Activated CD8-positive, alpha-beta memory T cell treated with anti-CD3 and anti-CD28 coated beads, Interleukin-2, amount 50 U/mL, for 4 hours (primary cell): ENCODE data around the gene DPP4.
"Not testable (repeated sequence)": the region's sequence is repeated elsewhere in the genome, so short reads cannot be mapped to it uniquely, and the experiment has no call there.

Source experiments
- DNase-seq: peaks from one replicate; pipeline ENCODE4 v3.0.0-alpha.2; 2020

Gene DPP4

GRCh38 chr2:161983866-161984265 is 90.1 kb downstream of the DPP4 start:
- DNase-seq, result no peak

- no peak for DNase-seq
Measured at GRCh38 chr2:161983331-161983651, 90.7 kb downstream of the DPP4 start.

GRCh38 chr2:161982548-161983330 is 91.3 kb downstream of the DPP4 start:
- DNase-seq, result no peak

- DNase-seq, result no peak
Measured at GRCh38 chr2:161981679-161982250, 92.2 kb downstream of the DPP4 start.

- no peak for DNase-seq
Measured at GRCh38 chr2:161980976-161981375, 93.0 kb downstream of the DPP4 start.

GRCh38 chr2:161979490-161979889 is 94.5 kb downstream of the DPP4 start:
- no peak for DNase-seq

GRCh38 chr2:161977926-161978325 is 96.1 kb downstream of the DPP4 start:
- not testable (repeated sequence) for DNase-seq

- no peak for DNase-seq
Measured at GRCh38 chr2:161976917-161977316, 97.1 kb downstream of the DPP4 start.

- DNase-seq, result no peak
Measured at GRCh38 chr2:161976295-161976694, 97.7 kb downstream of the DPP4 start.

GRCh38 chr2:161975813-161976160 is 98.2 kb downstream of the DPP4 start:
- DNase-seq, result no peak

GRCh38 chr2:161975062-161975812 is 98.8 kb downstream of the DPP4 start:
- DNase-seq, result no peak

- no peak for DNase-seq
Measured at GRCh38 chr2:161974461-161974860, 99.6 kb downstream of the DPP4 start.

GRCh38 chr2:161972866-161973265 is 101.1 kb downstream of the DPP4 start:
- DNase-seq, result no peak

GRCh38 chr2:161972232-161972631 is 101.8 kb downstream of the DPP4 start:
- no peak for DNase-seq

- no peak for DNase-seq
Measured at GRCh38 chr2:161971551-161971950, 102.5 kb downstream of the DPP4 start.

GRCh38 chr2:161969159-161969558 is 104.9 kb downstream of the DPP4 start:
- DNase-seq, result no peak

GRCh38 chr2:161965994-161966393 is 108.0 kb downstream of the DPP4 start:
- DNase-seq, result no peak

- DNase-seq, result no peak
Measured at GRCh38 chr2:161964160-161964559, 109.9 kb downstream of the DPP4 start.

GRCh38 chr2:161962160-161962559 is 111.9 kb downstream of the DPP4 start:
- DNase-seq, result no peak

GRCh38 chr2:161961061-161961460 is 113.0 kb downstream of the DPP4 start:
- no peak for DNase-seq

- no peak for DNase-seq
Measured at GRCh38 chr2:161956738-161957137, 117.3 kb downstream of the DPP4 start.

- no peak for DNase-seq
Measured at GRCh38 chr2:161955211-161955610, 118.8 kb downstream of the DPP4 start.

- no peak for DNase-seq
Measured at GRCh38 chr2:161954103-161954502, 119.9 kb downstream of the DPP4 start.

GRCh38 chr2:161953367-161953766 is 120.6 kb downstream of the DPP4 start:
- not testable (repeated sequence) for DNase-seq
